IMR-90 (cell line): ENCODE data around the gene LINC01488.

ENCODE experiments used
- CEBPB ChIP-seq: IDR thresholded peaks from 2 replicates; pipeline ENCODE4 v1.6.1; 2012; ENCODE audit warnings: low read depth, low read length, improper control_type of control experiment
- MAZ ChIP-seq: IDR thresholded peaks from 2 replicates; pipeline ENCODE4 v1.6.1; 2012; ENCODE audit warnings: low read depth, mild to moderate bottlenecking, low read length, improper control_type of control experiment, moderate library complexity, borderline replicate concordance
- MXI1 ChIP-seq: IDR thresholded peaks from 2 replicates; pipeline ENCODE4 v1.6.1; 2012; ENCODE audit warnings: low read depth, mild to moderate bottlenecking, low read length, moderate library complexity, borderline replicate concordance
- NFE2L2 ChIP-seq: fragments of 150-350 bp; IDR thresholded peaks from 2 replicates; pipeline ENCODE4 v1.6.1; 2016; ENCODE audit warnings: low read depth, mild to moderate bottlenecking, low read length
- POLR2A ChIP-seq: IDR thresholded peaks from 2 replicates; pipeline ENCODE4 v1.6.1; 2012; ENCODE audit warnings: mild to moderate bottlenecking, low read depth, low read length
- RAD21 ChIP-seq: IDR thresholded peaks from 2 replicates; pipeline ENCODE4 v1.6.1; 2012; ENCODE audit warnings: low read length, improper control_type of control experiment
- RFX5 ChIP-seq: IDR thresholded peaks from 2 replicates; pipeline ENCODE4 v1.8.0; 2012; ENCODE audit warnings: low read depth, mild to moderate bottlenecking, low read length, moderate library complexity
- TF ChIP-seq, protein P1 (sequence below): conservative IDR thresholded peaks from 2 replicates; pipeline ENCODE4 v1.5.1; 2012; ENCODE audit warnings: mild to moderate bottlenecking, low read depth, low read length, improper control_type of control experiment
- TF ChIP-seq, protein P2 (sequence below): fragments of 150-350 bp; IDR thresholded peaks from 2 replicates; pipeline ENCODE4 v1.6.1; 2017; ENCODE audit warnings: mild to moderate bottlenecking, antibody characterized with exemption, low read length, low read depth

DNA sequence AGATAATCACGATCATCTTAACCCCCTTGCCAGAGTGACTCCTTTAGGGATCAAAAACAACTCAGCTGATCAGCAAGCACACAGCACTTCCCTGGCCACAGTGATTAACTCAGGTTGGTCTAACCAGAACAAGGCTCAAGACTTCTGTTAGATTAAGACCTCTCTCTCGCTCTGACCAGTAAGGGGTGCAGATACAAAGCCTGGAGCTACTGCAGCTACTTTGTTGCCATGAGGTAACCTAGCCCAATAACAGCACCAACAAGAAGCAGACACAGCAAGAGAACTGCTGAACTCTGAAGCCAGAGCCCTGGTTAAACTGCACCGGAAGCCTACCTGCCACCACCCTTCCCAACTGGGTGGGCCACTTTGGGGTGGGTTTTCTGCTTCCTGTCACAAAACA is 42.0 kb downstream of the LINC01488 start:
- TF ChIP-seq, protein P1, sequence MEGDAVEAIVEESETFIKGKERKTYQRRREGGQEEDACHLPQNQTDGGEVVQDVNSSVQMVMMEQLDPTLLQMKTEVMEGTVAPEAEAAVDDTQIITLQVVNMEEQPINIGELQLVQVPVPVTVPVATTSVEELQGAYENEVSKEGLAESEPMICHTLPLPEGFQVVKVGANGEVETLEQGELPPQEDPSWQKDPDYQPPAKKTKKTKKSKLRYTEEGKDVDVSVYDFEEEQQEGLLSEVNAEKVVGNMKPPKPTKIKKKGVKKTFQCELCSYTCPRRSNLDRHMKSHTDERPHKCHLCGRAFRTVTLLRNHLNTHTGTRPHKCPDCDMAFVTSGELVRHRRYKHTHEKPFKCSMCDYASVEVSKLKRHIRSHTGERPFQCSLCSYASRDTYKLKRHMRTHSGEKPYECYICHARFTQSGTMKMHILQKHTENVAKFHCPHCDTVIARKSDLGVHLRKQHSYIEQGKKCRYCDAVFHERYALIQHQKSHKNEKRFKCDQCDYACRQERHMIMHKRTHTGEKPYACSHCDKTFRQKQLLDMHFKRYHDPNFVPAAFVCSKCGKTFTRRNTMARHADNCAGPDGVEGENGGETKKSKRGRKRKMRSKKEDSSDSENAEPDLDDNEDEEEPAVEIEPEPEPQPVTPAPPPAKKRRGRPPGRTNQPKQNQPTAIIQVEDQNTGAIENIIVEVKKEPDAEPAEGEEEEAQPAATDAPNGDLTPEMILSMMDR, result no peak
- TF ChIP-seq MAZ, result no peak
- no peak for TF ChIP-seq MXI1
- TF ChIP-seq RFX5, result no peak
- no peak for TF ChIP-seq RAD21
- TF ChIP-seq POLR2A, result no peak
- TF ChIP-seq, protein P2, sequence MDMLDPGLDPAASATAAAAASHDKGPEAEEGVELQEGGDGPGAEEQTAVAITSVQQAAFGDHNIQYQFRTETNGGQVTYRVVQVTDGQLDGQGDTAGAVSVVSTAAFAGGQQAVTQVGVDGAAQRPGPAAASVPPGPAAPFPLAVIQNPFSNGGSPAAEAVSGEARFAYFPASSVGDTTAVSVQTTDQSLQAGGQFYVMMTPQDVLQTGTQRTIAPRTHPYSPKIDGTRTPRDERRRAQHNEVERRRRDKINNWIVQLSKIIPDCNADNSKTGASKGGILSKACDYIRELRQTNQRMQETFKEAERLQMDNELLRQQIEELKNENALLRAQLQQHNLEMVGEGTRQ, result no peak
- no peak for TF ChIP-seq CEBPB
- no peak for TF ChIP-seq NFE2L2
